Type B pancreatic cell (in vitro differentiated cells): Measurements from ENCODE around the gene OPRD1. TPM values are rescaled to one million over a fixed set of nuclear protein-coding genes. Genes with fewer than 3 reads are reported as not detected.
A peak's percentile ranks its signal among the peaks of the same experiment; 100 is the strongest.

Experiments
- DNase-seq: peaks from one replicate; pipeline ENCODE4 v3.0.0; 2021; ENCODE audit warnings: mixed read lengths; ENCODE audit not compliant: unreplicated experiment; ENCODE audit errors: extremely low spot score
- H3K27ac Mint-ChIP-seq: 2 replicates; pipeline ENCODE4 v1.8.0; 2021; ENCODE audit warnings: mild to moderate bottlenecking, mixed read lengths
- H3K27me3 Mint-ChIP-seq: 2 replicates; pipeline ENCODE4 v1.8.0; 2021; ENCODE audit warnings: mixed read lengths
- H3K36me3 Mint-ChIP-seq: 2 replicates; pipeline ENCODE4 v1.8.0; 2021; ENCODE audit warnings: mixed read lengths
- H3K4me1 Mint-ChIP-seq: one replicate; pipeline ENCODE4 v1.8.0; 2021; ENCODE audit warnings: mixed read lengths; ENCODE audit not compliant: unreplicated experiment
- H3K4me3 Mint-ChIP-seq: 2 replicates; pipeline ENCODE4 v1.8.0; 2021; ENCODE audit warnings: mild to moderate bottlenecking, mixed read lengths
- H3K9me3 Mint-ChIP-seq: 2 replicates; pipeline ENCODE4 v1.8.0; 2021; ENCODE audit warnings: mixed read lengths
- CTCF ChIP-seq: fragments of 200-600 bp; sonication (generic); conservative IDR thresholded peaks from 2 replicates; pipeline ENCODE4 v1.5.0; 2021; ENCODE audit warnings: antibody characterized with exemption, mild to moderate bottlenecking
- total RNA-seq: library from RNA; stranded (reverse); gene quantifications from 2 replicates; pipeline ENCODE4 v1.2.1, GENCODE V29; 2021; ENCODE audit warnings: low replicate concordance

OPRD1 gene
- total RNA-seq, 1 donor from 2014 or later = 1.1 TPM

GRCh38 chr1:28812669-28813468 lies 899 bp downstream of the OPRD1 start:
- no peak for TF ChIP-seq CTCF

GRCh38 chr1:28813931-28814465 lies 2.0 kb downstream of the OPRD1 start:
- Mint-ChIP-seq H3K4me1 (peaks cover 14% of the 10 kb centered on the region), H3K4me3 (no peak overlapping the region), H3K27me3 (peaks cover 76% of the 10 kb centered on the region), H3K36me3 (no peaks in the 10 kb centered on the region), H3K27ac (no peak overlapping the region), H3K9me3 (no peaks in the 10 kb centered on the region)
- no peak for TF ChIP-seq CTCF
- DNase-seq = no peak

More at GRCh38 chr1:28812669-28813468, 899 bp downstream of the OPRD1 start:
- peaks cover 70% of the 10 kb centered on the region for H3K27me3 Mint-ChIP-seq
- H3K4me3 Mint-ChIP-seq = peak overlapping the region; percentile 63
- no peak overlapping the region for H3K27ac Mint-ChIP-seq
- peaks cover 14% of the 10 kb centered on the region for H3K4me1 Mint-ChIP-seq
- H3K9me3 Mint-ChIP-seq = no peaks in the 10 kb centered on the region
- H3K36me3 Mint-ChIP-seq = no peaks in the 10 kb centered on the region
- no peak for DNase-seq

GRCh38 chr1:28815533-28816185 lies 3.7 kb downstream of the OPRD1 start:
- Mint-ChIP-seq H3K27me3 (peaks cover 66% of the 10 kb centered on the region), H3K4me1 (peaks cover 14% of the 10 kb centered on the region), H3K9me3 (no peaks in the 10 kb centered on the region), H3K4me3 (no peak overlapping the region), H3K27ac (peak overlapping the region; percentile 46), H3K36me3 (no peaks in the 10 kb centered on the region)
- DNase-seq = no peak
- no peak for TF ChIP-seq CTCF

GRCh38 chr1:28817133-28817532 lies 5.2 kb downstream of the OPRD1 start:
- Mint-ChIP-seq H3K36me3 (no peaks in the 10 kb centered on the region), H3K27me3 (peaks cover 54% of the 10 kb centered on the region), H3K9me3 (no peaks in the 10 kb centered on the region), H3K27ac (no peak overlapping the region), H3K4me3 (no peak overlapping the region), H3K4me1 (peaks cover 14% of the 10 kb centered on the region)
- no peak for TF ChIP-seq CTCF
- no peak for DNase-seq

GRCh38 chr1:28819020-28819419 lies 7.0 kb downstream of the OPRD1 start:
- Mint-ChIP-seq H3K4me1 (peaks cover 13% of the 10 kb centered on the region), H3K4me3 (no peak overlapping the region), H3K27ac (no peak overlapping the region), H3K36me3 (no peaks in the 10 kb centered on the region), H3K27me3 (peaks cover 38% of the 10 kb centered on the region), H3K9me3 (no peaks in the 10 kb centered on the region)
- DNase-seq = no peak
- no peak for TF ChIP-seq CTCF
